ENCODE data around the gene VAV1.

DNA sequence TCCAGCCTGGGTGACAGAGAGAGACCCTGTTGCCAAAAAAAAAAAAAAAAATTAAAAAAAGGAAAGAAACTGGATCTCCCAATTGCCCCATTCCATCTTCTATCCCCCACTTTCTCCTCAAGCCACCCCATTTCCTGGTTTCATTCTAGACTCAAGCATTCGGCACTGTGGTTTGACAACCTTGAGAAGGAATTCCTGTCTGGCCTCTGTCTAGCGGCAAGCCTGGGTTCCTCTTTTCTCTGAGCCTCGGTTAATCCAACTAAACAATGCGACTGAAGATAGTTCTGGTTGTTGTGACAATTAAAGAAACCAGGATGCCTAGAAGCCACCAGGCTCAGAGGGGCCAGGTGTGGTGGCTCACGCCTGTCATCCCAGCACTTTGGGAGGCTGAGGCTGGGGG lies 48.8 kb upstream of the VAV1 start:
- TF ChIP-seq CTCF (IDR thresholded peaks at IDR 0.05) (no peak), POLR2A (IDR thresholded peaks at IDR 0.05) (no peak)

Data from tibial nerve (tissue), 3 donors.